Liver (tissue), 9 donors: ENCODE measurements around the gene SIPA1L3. TPM values are rescaled to one million over a fixed set of nuclear protein-coding genes. Genes with fewer than 3 reads are reported as not detected.
A peak's percentile ranks its signal among the peaks of the same experiment; 100 is the strongest.

ENCODE experiments used
- DNase-seq: peaks from one replicate; pipeline ENCODE4 v3.0.0-alpha.2; 2017; ENCODE audit warnings: low spot score
- H3K27ac ChIP-seq, 2 donors: one replicate each; pipeline ENCODE4 v1.7.0; 2013; ENCODE audit warnings: inconsistent platforms in 2 of 2, low read length in 2 of 2, control low read depth in 1 of 2, low read depth in 1 of 2, mild to moderate bottlenecking in 1 of 2
- H3K27me3 ChIP-seq, 4 donors: one replicate each; pipeline versions ENCODE4 v1.6.1 to v1.7.0; 2013; ENCODE audit warnings: low read length in 3 of 4, inconsistent platforms in 1 of 4, mild to moderate bottlenecking in 1 of 4, moderate library complexity in 1 of 4; ENCODE audit not compliant: control insufficient read depth in 4 of 4, insufficient read depth in 4 of 4
- H3K36me3 ChIP-seq, 4 donors: one replicate each; pipeline versions ENCODE4 v1.6.1 to v1.7.0; 2013; ENCODE audit warnings: low read length in 3 of 4, mild to moderate bottlenecking in 3 of 4, low read depth in 1 of 4, moderate library complexity in 1 of 4; ENCODE audit not compliant: control insufficient read depth in 4 of 4, insufficient read depth in 3 of 4
- H3K4me1 ChIP-seq, 4 donors: one replicate each; pipeline versions ENCODE4 v1.6.1 to v1.7.0; 2013; ENCODE audit warnings: low read length in 3 of 4, mild to moderate bottlenecking in 3 of 4, moderate library complexity in 1 of 4; ENCODE audit not compliant: control insufficient read depth in 4 of 4, insufficient read depth in 4 of 4
- H3K4me3 ChIP-seq, 3 donors: one replicate each; pipeline versions ENCODE4 v1.6.1 to v1.7.0; 2013; ENCODE audit warnings: low read length in 3 of 3, control low read depth in 1 of 3, low read depth in 1 of 3, mild to moderate bottlenecking in 1 of 3
- H3K9ac ChIP-seq, 2 donors: one replicate each; pipeline ENCODE4 v1.7.0; 2013; ENCODE audit warnings: low read length in 2 of 2, mild to moderate bottlenecking in 2 of 2, moderate library complexity in 2 of 2, control low read depth in 1 of 2, low read depth in 1 of 2
- H3K9me3 ChIP-seq, 4 donors: one replicate each; pipeline versions ENCODE4 v1.6.1 to v1.7.0; 2013; ENCODE audit warnings: low read length in 3 of 4; ENCODE audit not compliant: control insufficient read depth in 4 of 4
- ATF3 ChIP-seq: IDR thresholded peaks from 2 replicates; pipeline ENCODE4 v1.6.1; 2016; ENCODE audit warnings: antibody characterized with exemption
- FOXA2 ChIP-seq: IDR thresholded peaks from 2 replicates; pipeline ENCODE4 v1.6.1; 2016; ENCODE audit warnings: antibody characterized with exemption
- GABPA ChIP-seq, 2 donors: IDR thresholded peaks in 1 of 2; conservative IDR thresholded peaks in 1 of 2; 2 replicates each; pipeline ENCODE4 v1.6.1; 2016; ENCODE audit warnings: antibody characterized with exemption in 2 of 2, mild to moderate bottlenecking in 1 of 2, moderate library complexity in 1 of 2
- HNF4G ChIP-seq: IDR thresholded peaks from 2 replicates; pipeline ENCODE4 v1.6.1; 2016; ENCODE audit warnings: antibody characterized with exemption
- NR2F2 ChIP-seq: IDR thresholded peaks from 2 replicates; pipeline ENCODE4 v1.6.1; 2016; ENCODE audit warnings: antibody characterized with exemption
- RAD21 ChIP-seq, 2 donors: IDR thresholded peaks; 2 replicates each; pipeline ENCODE4 v1.6.1; 2016; ENCODE audit warnings: antibody characterized with exemption in 2 of 2, mild to moderate bottlenecking in 2 of 2
- RXRA ChIP-seq, 2 donors: IDR thresholded peaks; 2 replicates each; pipeline ENCODE4 v1.6.1; 2017 to 2018; ENCODE audit warnings: antibody characterized with exemption in 2 of 2, mild to moderate bottlenecking in 1 of 2
- YY1 ChIP-seq: IDR thresholded peaks from 2 replicates; pipeline ENCODE4 v1.6.1; 2016; ENCODE audit warnings: antibody characterized with exemption, mild to moderate bottlenecking
- ZBTB33 ChIP-seq: IDR thresholded peaks from 2 replicates; pipeline ENCODE4 v1.6.1; 2016; ENCODE audit warnings: antibody characterized with exemption
- WGBS: extraction: QIAGEN DNeasy Blood & Tissue Kit; methylation state at CpG from one replicate; pipeline ENCODE4 v1.1.7; 2013; 5-methylcytosine and 5-hydroxymethylcytosine counted together
- polyA plus RNA-seq, 2 donors: library from polyadenylated mRNA; stranded (reverse) in 1 of 2; unstranded in 1 of 2; fragments of 200-250 nt in 1 of 2; fragments of >200 nt in 1 of 2; fragmentation: Nextera tagmentation in 1 of 2; extraction: Ambion mirVana in 1 of 2; gene quantifications; one replicate each; pipeline versions ENCODE4 v1.2.1 to v1.2.3, GENCODE V29; 2013 to 2015
- total RNA-seq, 2 donors: library from RNA; depleted of rRNA; stranded (reverse); fragments of >200 nt; gene quantifications; one replicate each; pipeline ENCODE4 v1.2.3, GENCODE V29; 2014
- TF ChIP-seq, protein P1 (sequence below): fragments of 150-350 bp; IDR thresholded peaks from 2 replicates; pipeline ENCODE4 v1.5.1; 2017; ENCODE audit warnings: improper control_type of control experiment, low read depth, low read length; ENCODE audit not compliant: missing input control
- donor health status: healthy.
- donor health status: healthy.
- donor health status: healthy.
- donor health status: healthy.
- donor health status: healthy.

The SIPA1L3 gene
- total and polyA plus RNA-seq, 4 donors: 2.4 to 10.0 (median 4.4) TPM

- Histone ChIP-seq H3K4me1 (no peaks in the 10 kb centered on the region), H3K9me3 (peaks cover 0 to 6% (median 4%) of the 10 kb centered on the region in 4 donors), H3K27ac (no peak overlapping the region), H3K27me3 (no peaks in the 10 kb centered on the region), H3K4me3 (no peak overlapping the region), H3K36me3 (no peaks in the 10 kb centered on the region), H3K9ac (no peak overlapping the region)
- no peak for DNase-seq
- 98% methylated on average over 4 of the region's 4 CpGs for WGBS
- TF ChIP-seq RXRA (IDR thresholded peaks at IDR 0.05): no peak
- no peak for TF ChIP-seq GABPA (IDR thresholded peaks at IDR 0.05 in 1 of 2, conservative IDR thresholded peaks at IDR 0.05 in 1 of 2)
- no peak for TF ChIP-seq FOXA2
- no peak for TF ChIP-seq YY1
- no peak for TF ChIP-seq ATF3
- no peak for TF ChIP-seq ZBTB33
These were observed 63.7 kb downstream of the SIPA1L3 start for GRCh38 chr19:37970699-37971098.

GRCh38 chr19:37972803-37973202, 65.8 kb downstream of the SIPA1L3 start:
- WGBS: 97% methylated on average over 3 of the region's 3 CpGs

DNA sequence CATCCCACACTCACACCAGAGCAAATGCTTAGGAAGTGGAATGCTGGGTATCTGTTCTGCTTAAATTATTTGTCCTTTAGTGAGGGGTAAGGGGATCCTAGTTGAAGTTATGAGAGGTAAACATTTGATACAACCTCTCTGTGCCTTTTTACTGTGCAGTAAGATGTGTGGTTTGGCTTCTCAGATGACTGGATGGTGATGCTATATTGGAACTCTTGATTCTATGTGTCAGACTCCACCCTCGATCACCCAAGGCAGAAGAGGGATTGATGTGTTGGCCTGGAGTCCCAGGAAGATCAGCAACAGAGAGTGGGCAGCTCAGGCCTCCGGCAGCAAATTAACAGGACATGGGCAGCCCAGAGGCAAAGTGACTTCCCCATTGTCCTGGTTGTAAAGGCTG, 66.7 kb downstream of the SIPA1L3 start:
- TF ChIP-seq, protein P1, sequence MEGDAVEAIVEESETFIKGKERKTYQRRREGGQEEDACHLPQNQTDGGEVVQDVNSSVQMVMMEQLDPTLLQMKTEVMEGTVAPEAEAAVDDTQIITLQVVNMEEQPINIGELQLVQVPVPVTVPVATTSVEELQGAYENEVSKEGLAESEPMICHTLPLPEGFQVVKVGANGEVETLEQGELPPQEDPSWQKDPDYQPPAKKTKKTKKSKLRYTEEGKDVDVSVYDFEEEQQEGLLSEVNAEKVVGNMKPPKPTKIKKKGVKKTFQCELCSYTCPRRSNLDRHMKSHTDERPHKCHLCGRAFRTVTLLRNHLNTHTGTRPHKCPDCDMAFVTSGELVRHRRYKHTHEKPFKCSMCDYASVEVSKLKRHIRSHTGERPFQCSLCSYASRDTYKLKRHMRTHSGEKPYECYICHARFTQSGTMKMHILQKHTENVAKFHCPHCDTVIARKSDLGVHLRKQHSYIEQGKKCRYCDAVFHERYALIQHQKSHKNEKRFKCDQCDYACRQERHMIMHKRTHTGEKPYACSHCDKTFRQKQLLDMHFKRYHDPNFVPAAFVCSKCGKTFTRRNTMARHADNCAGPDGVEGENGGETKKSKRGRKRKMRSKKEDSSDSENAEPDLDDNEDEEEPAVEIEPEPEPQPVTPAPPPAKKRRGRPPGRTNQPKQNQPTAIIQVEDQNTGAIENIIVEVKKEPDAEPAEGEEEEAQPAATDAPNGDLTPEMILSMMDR: no peak
- TF ChIP-seq RAD21 (IDR thresholded peaks at IDR 0.05) (no peak), NR2F2 (no peak)
- H3K4me1 ChIP-seq: no peaks in the 10 kb centered on the region

More at GRCh38 chr19:37972803-37973202, 65.8 kb downstream of the SIPA1L3 start:
- no peak for TF ChIP-seq RAD21 (IDR thresholded peaks at IDR 0.05)
- H3K27me3 ChIP-seq: no peaks in the 10 kb centered on the region
- peaks cover 0 to 6% (median 4%) of the 10 kb centered on the region in 4 donors for H3K9me3 ChIP-seq
- H3K4me1 ChIP-seq: no peaks in the 10 kb centered on the region
- no peak overlapping the region for H3K9ac ChIP-seq
- no peak overlapping the region for H3K4me3 ChIP-seq
- H3K27ac ChIP-seq: no peak overlapping the region
- no peak for DNase-seq
- no peaks in the 10 kb centered on the region for H3K36me3 ChIP-seq

GRCh38 chr19:37975071-37975470, 68.1 kb downstream of the SIPA1L3 start:
- Histone ChIP-seq H3K4me3 (no peak overlapping the region), H3K4me1 (peaks cover 0 to 5% (median 0%) of the 10 kb centered on the region in 4 donors), H3K9me3 (peaks cover 0 to 6% (median 4%) of the 10 kb centered on the region in 4 donors), H3K27me3 (no peaks in the 10 kb centered on the region), H3K27ac (no peak overlapping the region), H3K36me3 (no peaks in the 10 kb centered on the region), H3K9ac (no peak overlapping the region)
- 86% methylated on average over 13 of the region's 13 CpGs for WGBS
- DNase-seq: no peak
- TF ChIP-seq RAD21 (IDR thresholded peaks at IDR 0.05): peak; percentile 9 to 11
- no peak for TF ChIP-seq HNF4G

More for the DNA sequence above, 66.7 kb downstream of the SIPA1L3 start:
- Histone ChIP-seq H3K9me3 (peaks cover 0 to 6% (median 4%) of the 10 kb centered on the region in 4 donors), H3K27me3 (no peaks in the 10 kb centered on the region), H3K9ac (no peak overlapping the region), H3K4me3 (no peak overlapping the region), H3K36me3 (no peaks in the 10 kb centered on the region), H3K27ac (no peak overlapping the region)
- DNase-seq: no peak
- WGBS: 95% methylated on average over 2 of the region's 2 CpGs
